WTC11 (cell line): ENCODE data around the gene BRME1. TPM values are rescaled to one million over a fixed set of nuclear protein-coding genes. Genes with fewer than 3 reads are reported as not detected.

ENCODE experiments used
- EMX1 ChIP-seq: fragments of 250-450 bp; sonication (Bioruptor Pico); IDR thresholded peaks from 2 replicates; pipeline ENCODE4 v1.8.0; 2021; ENCODE audit warnings: mild to moderate bottlenecking
- FOXP1 ChIP-seq: sonication (generic); formaldehyde crosslinking; IDR thresholded peaks from 2 replicates; pipeline ENCODE4 v1.8.0; 2022; ENCODE audit warnings: missing genetic modification reagents, mild to moderate bottlenecking, moderate library complexity, borderline replicate concordance
- KAT7 ChIP-seq: sonication (generic); formaldehyde crosslinking; IDR thresholded peaks from 2 replicates; pipeline ENCODE4 v1.8.1; 2023; ENCODE audit warnings: missing genetic modification reagents, mild to moderate bottlenecking, borderline replicate concordance
- RORB ChIP-seq: fragments of 250-450 bp; sonication (Bioruptor Pico); IDR thresholded peaks from 2 replicates; pipeline ENCODE4 v1.9.0; 2021; ENCODE audit warnings: mild to moderate bottlenecking
- SMAD4 ChIP-seq: sonication (generic); formaldehyde crosslinking; IDR thresholded peaks from 2 replicates; pipeline ENCODE4 v1.8.0; 2022; ENCODE audit warnings: mild to moderate bottlenecking, missing genetic modification reagents
- SOX15 ChIP-seq: fragments of 250-450 bp; sonication (Bioruptor Pico); IDR thresholded peaks from 2 replicates; pipeline ENCODE4 v1.9.0; 2021; ENCODE audit warnings: mild to moderate bottlenecking
- TCF7 ChIP-seq: sonication (generic); formaldehyde crosslinking; IDR thresholded peaks from 2 replicates; pipeline ENCODE4 v1.8.0; 2022; ENCODE audit warnings: mild to moderate bottlenecking, low read depth, missing genetic modification reagents, moderate library complexity
- ZNF232 ChIP-seq: sonication (generic); formaldehyde crosslinking; IDR thresholded peaks from 2 replicates; pipeline ENCODE4 v1.8.0; 2022; ENCODE audit warnings: mild to moderate bottlenecking, missing genetic modification reagents
- ZNF396 ChIP-seq: fragments of 250-450 bp; sonication (Bioruptor Pico); IDR thresholded peaks from 2 replicates; pipeline ENCODE4 v1.8.0; 2021; ENCODE audit warnings: mild to moderate bottlenecking, moderate library complexity, borderline replicate concordance
- total RNA-seq: library from RNA; stranded (reverse); gene quantifications from 3 replicates; pipeline ENCODE4 v1.2.3, GENCODE V29; 2021
- TF ChIP-seq, protein P1 (sequence below): sonication (generic); formaldehyde crosslinking; conservative IDR thresholded peaks from 2 replicates; pipeline ENCODE4 v1.8.1; 2023; ENCODE audit warnings: mild to moderate bottlenecking, low read depth, missing genetic modification reagents, moderate library complexity
- TF ChIP-seq, protein P2 (sequence below): sonication (generic); formaldehyde crosslinking; IDR thresholded peaks from 2 replicates; pipeline ENCODE4 v1.8.1; 2022; ENCODE audit warnings: mild to moderate bottlenecking, moderate library complexity, missing genetic modification reagents
- TF ChIP-seq, protein P3 (sequence below): fragments of 250-450 bp; sonication (Bioruptor Pico); conservative IDR thresholded peaks from 2 replicates; pipeline ENCODE4 v1.9.0; 2021; ENCODE audit warnings: mild to moderate bottlenecking
- TF ChIP-seq, protein P4 (sequence below): fragments of 250-450 bp; sonication (Bioruptor Pico); IDR thresholded peaks from 2 replicates; pipeline ENCODE4 v1.9.0; 2021; ENCODE audit warnings: mild to moderate bottlenecking
- TF ChIP-seq, protein P5 (sequence below): sonication (generic); formaldehyde crosslinking; IDR thresholded peaks from 2 replicates; pipeline ENCODE4 v1.8.0; 2023; ENCODE audit warnings: missing genetic modification reagents
- TF ChIP-seq, protein P6 (sequence below): fragments of 250-450 bp; sonication (Bioruptor Pico); IDR thresholded peaks from 2 replicates; pipeline ENCODE4 v2.1.2; 2022; ENCODE audit warnings: mild to moderate bottlenecking, moderate library complexity
- TF ChIP-seq, protein P7 (sequence below): sonication (generic); formaldehyde crosslinking; IDR thresholded peaks from 2 replicates; pipeline ENCODE4 v1.8.1; 2023; ENCODE audit warnings: mild to moderate bottlenecking, moderate library complexity, missing genetic modification reagents
- TF ChIP-seq, protein P8 (sequence below): fragments of 250-450 bp; sonication (Bioruptor Pico); IDR thresholded peaks from 2 replicates; pipeline ENCODE4 v1.9.0; 2021; ENCODE audit warnings: mild to moderate bottlenecking
- TF ChIP-seq, protein P9 (sequence below): sonication (generic); formaldehyde crosslinking; IDR thresholded peaks from 2 replicates; pipeline ENCODE4 v1.8.0; 2023; ENCODE audit warnings: mild to moderate bottlenecking, missing genetic modification reagents
- TF ChIP-seq, protein P10 (sequence below): sonication (generic); formaldehyde crosslinking; IDR thresholded peaks from 2 replicates; pipeline ENCODE4 v1.8.1; 2023; ENCODE audit warnings: mild to moderate bottlenecking, missing genetic modification reagents

BRME1 gene
- total RNA-seq, 1 experiment from 2014 or later = 5.0 TPM

DNA sequence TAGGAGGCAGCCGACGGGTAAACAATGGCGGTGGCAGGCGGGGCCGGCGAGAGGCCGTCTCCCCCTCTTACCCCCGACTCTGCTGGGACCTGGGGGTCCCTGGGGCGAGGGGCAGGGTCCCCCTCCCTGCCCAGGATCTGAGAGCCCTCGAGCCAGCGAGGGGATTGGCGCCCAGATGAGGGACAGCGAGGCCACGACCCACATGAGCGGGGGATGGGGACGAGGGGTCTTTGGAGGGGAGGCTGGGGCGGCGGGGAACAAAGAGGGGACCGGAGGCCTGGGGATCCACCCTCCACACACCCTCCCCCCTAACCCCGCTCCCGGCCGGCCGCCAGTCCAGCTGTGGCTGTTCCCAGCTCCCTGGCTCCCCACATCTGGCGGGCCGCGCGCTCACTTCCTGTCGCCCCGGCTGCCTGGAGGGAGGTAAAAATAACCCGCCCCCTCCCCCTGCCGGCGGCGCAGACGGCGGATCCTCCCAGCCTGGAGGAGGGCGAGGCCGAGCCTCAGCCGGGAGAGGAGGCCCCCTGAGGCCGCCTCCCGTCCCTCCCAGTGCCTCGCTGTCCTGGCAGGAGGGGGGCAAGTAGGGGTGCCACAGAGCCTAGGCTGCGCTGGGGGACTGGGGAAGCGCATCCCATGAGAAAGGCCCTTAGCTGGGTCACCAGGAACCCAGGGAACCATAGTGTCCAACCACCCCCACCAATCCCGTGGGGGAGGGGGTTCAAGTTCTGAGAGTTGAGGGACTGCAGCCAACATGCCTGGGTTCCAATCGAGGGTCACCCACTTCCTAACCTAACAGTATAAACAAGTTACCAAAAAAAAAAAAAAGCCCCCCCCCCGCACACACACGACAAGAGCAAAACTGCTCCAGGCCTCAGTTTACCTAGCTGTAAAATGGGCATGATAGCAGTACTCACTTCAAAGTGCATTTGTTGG is 58.2 kb downstream of the BRME1 start (continued):
- TF ChIP-seq, protein P1, sequence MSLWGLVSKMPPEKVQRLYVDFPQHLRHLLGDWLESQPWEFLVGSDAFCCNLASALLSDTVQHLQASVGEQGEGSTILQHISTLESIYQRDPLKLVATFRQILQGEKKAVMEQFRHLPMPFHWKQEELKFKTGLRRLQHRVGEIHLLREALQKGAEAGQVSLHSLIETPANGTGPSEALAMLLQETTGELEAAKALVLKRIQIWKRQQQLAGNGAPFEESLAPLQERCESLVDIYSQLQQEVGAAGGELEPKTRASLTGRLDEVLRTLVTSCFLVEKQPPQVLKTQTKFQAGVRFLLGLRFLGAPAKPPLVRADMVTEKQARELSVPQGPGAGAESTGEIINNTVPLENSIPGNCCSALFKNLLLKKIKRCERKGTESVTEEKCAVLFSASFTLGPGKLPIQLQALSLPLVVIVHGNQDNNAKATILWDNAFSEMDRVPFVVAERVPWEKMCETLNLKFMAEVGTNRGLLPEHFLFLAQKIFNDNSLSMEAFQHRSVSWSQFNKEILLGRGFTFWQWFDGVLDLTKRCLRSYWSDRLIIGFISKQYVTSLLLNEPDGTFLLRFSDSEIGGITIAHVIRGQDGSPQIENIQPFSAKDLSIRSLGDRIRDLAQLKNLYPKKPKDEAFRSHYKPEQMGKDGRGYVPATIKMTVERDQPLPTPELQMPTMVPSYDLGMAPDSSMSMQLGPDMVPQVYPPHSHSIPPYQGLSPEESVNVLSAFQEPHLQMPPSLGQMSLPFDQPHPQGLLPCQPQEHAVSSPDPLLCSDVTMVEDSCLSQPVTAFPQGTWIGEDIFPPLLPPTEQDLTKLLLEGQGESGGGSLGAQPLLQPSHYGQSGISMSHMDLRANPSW = no peak
- TF ChIP-seq, protein P2, sequence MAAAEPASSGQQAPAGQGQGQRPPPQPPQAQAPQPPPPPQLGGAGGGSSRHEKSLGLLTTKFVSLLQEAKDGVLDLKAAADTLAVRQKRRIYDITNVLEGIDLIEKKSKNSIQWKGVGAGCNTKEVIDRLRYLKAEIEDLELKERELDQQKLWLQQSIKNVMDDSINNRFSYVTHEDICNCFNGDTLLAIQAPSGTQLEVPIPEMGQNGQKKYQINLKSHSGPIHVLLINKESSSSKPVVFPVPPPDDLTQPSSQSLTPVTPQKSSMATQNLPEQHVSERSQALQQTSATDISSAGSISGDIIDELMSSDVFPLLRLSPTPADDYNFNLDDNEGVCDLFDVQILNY (CRISPR knock-in tag) = peak; percentile 43
- TF ChIP-seq, protein P3, sequence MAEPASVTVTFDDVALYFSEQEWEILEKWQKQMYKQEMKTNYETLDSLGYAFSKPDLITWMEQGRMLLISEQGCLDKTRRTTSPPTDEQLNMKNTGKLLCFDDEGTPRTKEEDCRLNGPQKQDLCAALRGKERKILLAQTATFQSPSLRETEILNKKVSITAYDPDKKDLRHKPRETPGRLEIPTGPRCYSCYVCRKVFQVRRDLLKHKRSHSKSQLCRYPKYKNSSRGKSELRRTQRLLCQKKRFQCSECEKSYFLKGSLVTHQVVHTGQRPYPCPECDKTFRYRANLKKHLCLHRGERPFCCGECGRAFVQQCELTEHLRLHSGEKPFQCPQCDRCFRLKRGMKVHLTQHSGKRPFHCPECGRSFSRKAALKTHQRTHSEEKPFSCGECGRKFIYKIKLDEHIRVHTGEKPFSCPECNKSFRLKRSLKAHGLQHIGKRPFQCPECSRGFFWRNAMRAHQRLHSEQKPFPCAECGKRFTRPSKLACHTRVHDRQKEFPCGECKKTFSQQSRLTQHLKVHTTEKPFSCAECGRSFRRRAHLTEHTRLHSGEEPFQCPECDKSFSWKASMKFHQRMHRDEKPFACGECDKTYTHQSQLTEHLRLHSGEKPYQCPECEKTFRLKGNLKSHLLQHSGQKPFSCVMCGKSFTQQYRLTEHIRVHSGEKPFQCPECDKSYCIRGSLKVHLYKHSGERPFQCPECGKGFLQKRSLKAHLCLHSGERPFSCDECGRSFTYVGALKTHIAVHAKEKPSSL = no peak
- TF ChIP-seq SOX15 (CRISPR knock-in tag) (no peak), ZNF232 (CRISPR knock-in tag) (no peak), ZNF396 (CRISPR knock-in tag) (no peak), EMX1 (CRISPR knock-in tag) (no peak), KAT7 (CRISPR knock-in tag) (no peak), FOXP1 (no peak; the same call in 1 of the 2 replicates), RORB (CRISPR knock-in tag) (no peak), TCF7 (no peak), SMAD4 (no peak)
- TF ChIP-seq, protein P4, sequence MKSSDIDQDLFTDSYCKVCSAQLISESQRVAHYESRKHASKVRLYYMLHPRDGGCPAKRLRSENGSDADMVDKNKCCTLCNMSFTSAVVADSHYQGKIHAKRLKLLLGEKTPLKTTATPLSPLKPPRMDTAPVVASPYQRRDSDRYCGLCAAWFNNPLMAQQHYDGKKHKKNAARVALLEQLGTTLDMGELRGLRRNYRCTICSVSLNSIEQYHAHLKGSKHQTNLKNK = no peak
- TF ChIP-seq, protein P5, sequence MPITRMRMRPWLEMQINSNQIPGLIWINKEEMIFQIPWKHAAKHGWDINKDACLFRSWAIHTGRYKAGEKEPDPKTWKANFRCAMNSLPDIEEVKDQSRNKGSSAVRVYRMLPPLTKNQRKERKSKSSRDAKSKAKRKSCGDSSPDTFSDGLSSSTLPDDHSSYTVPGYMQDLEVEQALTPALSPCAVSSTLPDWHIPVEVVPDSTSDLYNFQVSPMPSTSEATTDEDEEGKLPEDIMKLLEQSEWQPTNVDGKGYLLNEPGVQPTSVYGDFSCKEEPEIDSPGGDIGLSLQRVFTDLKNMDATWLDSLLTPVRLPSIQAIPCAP (CRISPR knock-in tag) = peak; percentile 57; the same call in 1 of the 2 replicates
- TF ChIP-seq, protein P6, sequence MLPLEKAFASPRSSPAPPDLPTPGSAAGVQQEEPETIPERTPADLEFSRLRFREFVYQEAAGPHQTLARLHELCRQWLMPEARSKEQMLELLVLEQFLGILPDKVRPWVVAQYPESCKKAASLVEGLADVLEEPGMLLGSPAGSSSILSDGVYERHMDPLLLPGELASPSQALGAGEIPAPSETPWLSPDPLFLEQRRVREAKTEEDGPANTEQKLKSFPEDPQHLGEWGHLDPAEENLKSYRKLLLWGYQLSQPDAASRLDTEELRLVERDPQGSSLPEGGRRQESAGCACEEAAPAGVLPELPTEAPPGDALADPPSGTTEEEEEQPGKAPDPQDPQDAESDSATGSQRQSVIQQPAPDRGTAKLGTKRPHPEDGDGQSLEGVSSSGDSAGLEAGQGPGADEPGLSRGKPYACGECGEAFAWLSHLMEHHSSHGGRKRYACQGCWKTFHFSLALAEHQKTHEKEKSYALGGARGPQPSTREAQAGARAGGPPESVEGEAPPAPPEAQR (CRISPR knock-in tag) = no peak
- TF ChIP-seq, protein P7, sequence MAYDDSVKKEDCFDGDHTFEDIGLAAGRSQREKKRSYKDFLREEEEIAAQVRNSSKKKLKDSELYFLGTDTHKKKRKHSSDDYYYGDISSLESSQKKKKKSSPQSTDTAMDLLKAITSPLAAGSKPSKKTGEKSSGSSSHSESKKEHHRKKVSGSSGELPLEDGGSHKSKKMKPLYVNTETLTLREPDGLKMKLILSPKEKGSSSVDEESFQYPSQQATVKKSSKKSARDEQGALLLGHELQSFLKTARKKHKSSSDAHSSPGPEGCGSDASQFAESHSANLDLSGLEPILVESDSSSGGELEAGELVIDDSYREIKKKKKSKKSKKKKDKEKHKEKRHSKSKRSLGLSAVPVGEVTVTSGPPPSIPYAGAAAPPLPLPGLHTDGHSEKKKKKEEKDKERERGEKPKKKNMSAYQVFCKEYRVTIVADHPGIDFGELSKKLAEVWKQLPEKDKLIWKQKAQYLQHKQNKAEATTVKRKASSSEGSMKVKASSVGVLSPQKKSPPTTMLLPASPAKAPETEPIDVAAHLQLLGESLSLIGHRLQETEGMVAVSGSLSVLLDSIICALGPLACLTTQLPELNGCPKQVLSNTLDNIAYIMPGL (CRISPR knock-in tag) = no peak; the same call in 1 of the 2 replicates
- TF ChIP-seq, protein P8, sequence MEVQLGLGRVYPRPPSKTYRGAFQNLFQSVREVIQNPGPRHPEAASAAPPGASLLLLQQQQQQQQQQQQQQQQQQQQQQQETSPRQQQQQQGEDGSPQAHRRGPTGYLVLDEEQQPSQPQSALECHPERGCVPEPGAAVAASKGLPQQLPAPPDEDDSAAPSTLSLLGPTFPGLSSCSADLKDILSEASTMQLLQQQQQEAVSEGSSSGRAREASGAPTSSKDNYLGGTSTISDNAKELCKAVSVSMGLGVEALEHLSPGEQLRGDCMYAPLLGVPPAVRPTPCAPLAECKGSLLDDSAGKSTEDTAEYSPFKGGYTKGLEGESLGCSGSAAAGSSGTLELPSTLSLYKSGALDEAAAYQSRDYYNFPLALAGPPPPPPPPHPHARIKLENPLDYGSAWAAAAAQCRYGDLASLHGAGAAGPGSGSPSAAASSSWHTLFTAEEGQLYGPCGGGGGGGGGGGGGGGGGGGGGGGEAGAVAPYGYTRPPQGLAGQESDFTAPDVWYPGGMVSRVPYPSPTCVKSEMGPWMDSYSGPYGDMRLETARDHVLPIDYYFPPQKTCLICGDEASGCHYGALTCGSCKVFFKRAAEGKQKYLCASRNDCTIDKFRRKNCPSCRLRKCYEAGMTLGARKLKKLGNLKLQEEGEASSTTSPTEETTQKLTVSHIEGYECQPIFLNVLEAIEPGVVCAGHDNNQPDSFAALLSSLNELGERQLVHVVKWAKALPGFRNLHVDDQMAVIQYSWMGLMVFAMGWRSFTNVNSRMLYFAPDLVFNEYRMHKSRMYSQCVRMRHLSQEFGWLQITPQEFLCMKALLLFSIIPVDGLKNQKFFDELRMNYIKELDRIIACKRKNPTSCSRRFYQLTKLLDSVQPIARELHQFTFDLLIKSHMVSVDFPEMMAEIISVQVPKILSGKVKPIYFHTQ (CRISPR knock-in tag) = no peak
- TF ChIP-seq, protein P9, sequence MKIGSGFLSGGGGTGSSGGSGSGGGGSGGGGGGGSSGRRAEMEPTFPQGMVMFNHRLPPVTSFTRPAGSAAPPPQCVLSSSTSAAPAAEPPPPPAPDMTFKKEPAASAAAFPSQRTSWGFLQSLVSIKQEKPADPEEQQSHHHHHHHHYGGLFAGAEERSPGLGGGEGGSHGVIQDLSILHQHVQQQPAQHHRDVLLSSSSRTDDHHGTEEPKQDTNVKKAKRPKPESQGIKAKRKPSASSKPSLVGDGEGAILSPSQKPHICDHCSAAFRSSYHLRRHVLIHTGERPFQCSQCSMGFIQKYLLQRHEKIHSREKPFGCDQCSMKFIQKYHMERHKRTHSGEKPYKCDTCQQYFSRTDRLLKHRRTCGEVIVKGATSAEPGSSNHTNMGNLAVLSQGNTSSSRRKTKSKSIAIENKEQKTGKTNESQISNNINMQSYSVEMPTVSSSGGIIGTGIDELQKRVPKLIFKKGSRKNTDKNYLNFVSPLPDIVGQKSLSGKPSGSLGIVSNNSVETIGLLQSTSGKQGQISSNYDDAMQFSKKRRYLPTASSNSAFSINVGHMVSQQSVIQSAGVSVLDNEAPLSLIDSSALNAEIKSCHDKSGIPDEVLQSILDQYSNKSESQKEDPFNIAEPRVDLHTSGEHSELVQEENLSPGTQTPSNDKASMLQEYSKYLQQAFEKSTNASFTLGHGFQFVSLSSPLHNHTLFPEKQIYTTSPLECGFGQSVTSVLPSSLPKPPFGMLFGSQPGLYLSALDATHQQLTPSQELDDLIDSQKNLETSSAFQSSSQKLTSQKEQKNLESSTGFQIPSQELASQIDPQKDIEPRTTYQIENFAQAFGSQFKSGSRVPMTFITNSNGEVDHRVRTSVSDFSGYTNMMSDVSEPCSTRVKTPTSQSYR (CRISPR knock-in tag) = peak; percentile 73; the same call in 1 of the 2 replicates
- TF ChIP-seq, protein P10, sequence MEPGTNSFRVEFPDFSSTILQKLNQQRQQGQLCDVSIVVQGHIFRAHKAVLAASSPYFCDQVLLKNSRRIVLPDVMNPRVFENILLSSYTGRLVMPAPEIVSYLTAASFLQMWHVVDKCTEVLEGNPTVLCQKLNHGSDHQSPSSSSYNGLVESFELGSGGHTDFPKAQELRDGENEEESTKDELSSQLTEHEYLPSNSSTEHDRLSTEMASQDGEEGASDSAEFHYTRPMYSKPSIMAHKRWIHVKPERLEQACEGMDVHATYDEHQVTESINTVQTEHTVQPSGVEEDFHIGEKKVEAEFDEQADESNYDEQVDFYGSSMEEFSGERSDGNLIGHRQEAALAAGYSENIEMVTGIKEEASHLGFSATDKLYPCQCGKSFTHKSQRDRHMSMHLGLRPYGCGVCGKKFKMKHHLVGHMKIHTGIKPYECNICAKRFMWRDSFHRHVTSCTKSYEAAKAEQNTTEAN (CRISPR knock-in tag) = no peak
